ENCODE measurements around the gene PARN. TPM values are rescaled to one million over a fixed set of nuclear protein-coding genes. Genes with fewer than 3 reads are reported as not detected.

Gene PARN
- total and polyA plus RNA-seq, 9 of the 15 experiments (the other 6 are each of a cell fraction or from before 2014, with no cell fraction given), result 9.6 to 51.3 (median 40.4) TPM

- TF ChIP-seq ETV1 (tag; conservative IDR thresholded peaks at IDR 0.05; ENCODE audit: low read depth) (0 out of 2 replicates have a peak, but pooled peaks have one; percentile 6), GABPB1 (CRISPR knock-in tag; IDR thresholded peaks at IDR 0.05) (no peak), ZNF316 (IDR thresholded peaks at IDR 0.05) (0 out of 2 replicates have a peak, but pooled peaks have one; percentile 11), SMAD4 (CRISPR knock-in tag; conservative IDR thresholded peaks at IDR 0.05) (no peak), MEIS2 (IDR thresholded peaks at IDR 0.05; ENCODE audit: partially characterized antibody) (peak; percentile 36), TCF3 (CRISPR knock-in tag; IDR thresholded peaks at IDR 0.05) (peak; percentile 55), MYNN (IDR thresholded peaks at IDR 0.05) (no peak), MYNN (CRISPR knock-in tag; IDR thresholded peaks at IDR 0.05) (no peak), PKNOX1 (IDR thresholded peaks at IDR 0.05) (peak; percentile 38; the same call in 1 of the 2 replicates), TRIM24 (IDR thresholded peaks at IDR 0.05) (0 out of 4 replicates have a peak, but pooled peaks of 1 of the 2 experiments have one; percentile 32), CREB3L1 (IDR thresholded peaks at IDR 0.05; ENCODE audit: borderline replicate concordance, low read depth) (no peak), HINFP (tag; conservative IDR thresholded peaks at IDR 0.05; ENCODE audit: low read depth) (no peak), ZBTB1 (CRISPR knock-in tag; IDR thresholded peaks at IDR 0.05; ENCODE audit: borderline replicate concordance, low read depth) (no peak), CBFA2T3 (IDR thresholded peaks at IDR 0.05) (peak; percentile 44; the same call in 1 of the 2 replicates), TAL1 (IDR thresholded peaks at IDR 0.05) (peak; percentile 29; the same call in 1 of the 2 replicates), ARID1B (IDR thresholded peaks at IDR 0.05) (peak; percentile 40; the same call in 1 of the 2 replicates)
- intact Hi-C loops (cut with micrococcal nuclease), result no loop called here
- Histone ChIP-seq H4K20me1 (replicated peaks; ENCODE audit: control insufficient read depth, insufficient read depth, low read length) (no peaks in the 10 kb centered on the region), H3K79me2 (ENCODE audit: control insufficient read depth, insufficient read depth, low read length) (no peaks in the 10 kb centered on the region), H3K9ac (ENCODE audit: insufficient read depth in 1 of 2, low read depth in 2 of 2, low read length in 2 of 2) (no peak overlapping the region), H3K27ac (ENCODE audit: extremely low read depth, low read depth, low read length) (no peak overlapping the region), H3K9me1 (ENCODE audit: control insufficient read depth, insufficient read depth, low read length) (no peaks in the 10 kb centered on the region), H2AFZ (ENCODE audit: low read depth, low read length) (no peak overlapping the region), H3K4me2 (ENCODE audit: insufficient read depth, low read length) (no peak overlapping the region), H3K9me3 (replicated peaks; ENCODE audit: control insufficient read depth, insufficient read depth, low read depth, low read length) (peaks cover 2% of the 10 kb centered on the region; the same call in 1 of the 2 replicates), H3K4me1 (replicated peaks in 1 of 2; ENCODE audit: control insufficient read depth in 2 of 2, insufficient read depth in 2 of 2, low read length in 2 of 2) (no peaks in the 10 kb centered on the region), H3K27me3 (ENCODE audit: control insufficient read depth in 2 of 2, insufficient read depth in 2 of 2, low read length in 2 of 2) (peaks cover 0 to 14% of the 10 kb centered on the region in 2 experiments; a peak in 2 of 5 replicates), H3K4me3 (no peak overlapping the region), H3K36me3 (ENCODE audit: control insufficient read depth, insufficient read depth, low read length) (no peaks in the 10 kb centered on the region)
- ChIA-PET CTCF (ENCODE audit: low intra/inter-chr PET ratio) (no interaction called here), POLR2A (no interaction called here)
- peak; percentile 60 for FAIRE-seq
- in situ Hi-C loops (cut with MboI), result no loop called here
- ATAC-seq, result no peak
- BruUV-seq (replicated peaks), result no TSS peak
- no peak for DNase-seq (ENCODE audit: extremely low read depth in 1 of 4, low spot score in 3 of 4)
- WGBS (ENCODE audit: insufficient coverage, low coverage, missing lambda C conversion rate), result 12% methylated on average over 7 of the region's 7 CpGs
These were observed 214.8 kb downstream of the PARN start for GRCh38 chr16:14415291-14415690.

Measured in K562 (cell line).